H7 (cell line): Measurements from ENCODE around the gene WWOX. TPM values are rescaled to one million over a fixed set of nuclear protein-coding genes. Genes with fewer than 3 reads are reported as not detected.
"Not testable (repeated sequence)": the region's sequence is repeated elsewhere in the genome, so short reads cannot be mapped to it uniquely, and the experiment has no call there.

Experiments used
- DNase-seq: peaks from one replicate; pipeline ENCODE4 v3.0.0; 2012
- H3K27me3 ChIP-seq: 2 replicates; pipeline ENCODE4 v1.6.0; 2011; ENCODE audit warnings: mild to moderate bottlenecking, low read length; ENCODE audit not compliant: control insufficient read depth, insufficient read depth
- H3K36me3 ChIP-seq: replicated peaks from 2 replicates; pipeline ENCODE4 v1.5.1; 2011; ENCODE audit warnings: low read length; ENCODE audit not compliant: control insufficient read depth, insufficient read depth
- H3K4me3 ChIP-seq: 2 replicates; pipeline ENCODE4 v1.5.1; 2011; ENCODE audit warnings: low read depth, mild to moderate bottlenecking, control low read depth, low read length, moderate library complexity; ENCODE audit not compliant: insufficient read depth
- total RNA-seq: library from RNA; depleted of rRNA; stranded (reverse); fragments of >200 nt; shearing (Covaris generic); gene quantifications from 2 replicates; pipeline ENCODE4 v1.2.3, GENCODE V29; 2014

WWOX gene
- total RNA-seq, 1 experiment from 2014 or later, result 29.2 TPM

DNA sequence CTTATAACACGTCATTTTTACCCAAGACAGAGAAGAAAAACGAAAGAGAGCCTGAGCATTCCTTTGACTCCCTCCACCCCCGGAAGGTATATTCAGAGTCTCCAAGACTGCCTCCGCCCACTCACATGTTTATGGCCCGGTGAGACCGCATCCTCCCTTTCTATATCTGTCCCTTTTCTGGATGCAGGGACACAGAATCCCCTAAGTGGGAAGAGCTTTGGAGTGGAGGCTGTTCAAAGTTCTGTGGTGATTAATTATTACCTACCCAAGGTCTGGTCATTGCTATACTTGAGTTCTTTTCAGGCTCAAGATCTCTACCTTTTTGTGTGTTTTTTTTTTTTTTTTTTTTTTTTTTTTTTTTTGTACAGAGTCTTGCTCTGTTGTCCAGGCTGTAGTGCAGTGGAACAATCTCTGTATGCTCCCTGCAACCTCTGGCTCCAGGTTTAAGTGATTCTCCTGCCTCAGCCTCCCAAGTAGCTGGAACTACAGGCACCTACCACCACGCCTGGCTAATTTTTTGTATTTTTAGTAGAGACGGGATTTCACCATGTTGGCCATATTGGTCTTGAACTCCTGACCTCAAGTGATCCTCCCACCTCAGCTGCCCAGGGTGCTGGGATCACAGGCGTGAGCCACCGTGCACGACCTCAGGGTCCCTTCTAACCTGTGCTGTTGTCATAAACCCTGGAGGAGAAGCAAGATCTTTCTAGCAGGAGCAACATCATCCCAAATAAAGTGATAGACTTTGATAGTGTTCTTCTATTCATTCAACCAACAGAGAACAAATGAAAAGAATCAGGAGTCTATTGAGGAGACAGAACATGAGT, 407.1 kb downstream of the WWOX start:
- DNase-seq, result no peak
- Histone ChIP-seq H3K4me3 (no peak overlapping the region), H3K27me3 (no peaks in the 10 kb centered on the region), H3K36me3 (no peaks in the 10 kb centered on the region)

DNA sequence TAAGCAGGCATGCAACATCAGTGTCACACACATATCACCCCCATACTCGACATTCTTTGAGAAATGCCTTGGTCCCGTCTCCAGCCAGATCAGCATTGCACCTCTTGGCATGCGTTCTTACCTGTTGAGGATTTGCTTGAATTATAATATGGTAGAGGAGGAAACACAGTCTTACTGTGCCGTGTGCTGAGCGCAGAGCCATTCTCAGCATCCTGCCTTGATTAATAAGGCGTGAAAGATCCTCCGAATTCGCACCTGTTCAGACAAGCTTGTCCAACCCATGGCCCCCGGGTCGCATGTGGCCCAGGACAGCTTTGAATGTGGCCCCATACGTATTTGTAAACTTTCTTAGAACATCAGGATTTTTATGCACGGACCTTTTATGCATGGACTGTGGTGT, 408.1 kb downstream of the WWOX start:
- no peak overlapping the region for H3K4me3 ChIP-seq
- H3K36me3 ChIP-seq, result no peaks in the 10 kb centered on the region
- DNase-seq, result no peak
- no peaks in the 10 kb centered on the region for H3K27me3 ChIP-seq

DNA sequence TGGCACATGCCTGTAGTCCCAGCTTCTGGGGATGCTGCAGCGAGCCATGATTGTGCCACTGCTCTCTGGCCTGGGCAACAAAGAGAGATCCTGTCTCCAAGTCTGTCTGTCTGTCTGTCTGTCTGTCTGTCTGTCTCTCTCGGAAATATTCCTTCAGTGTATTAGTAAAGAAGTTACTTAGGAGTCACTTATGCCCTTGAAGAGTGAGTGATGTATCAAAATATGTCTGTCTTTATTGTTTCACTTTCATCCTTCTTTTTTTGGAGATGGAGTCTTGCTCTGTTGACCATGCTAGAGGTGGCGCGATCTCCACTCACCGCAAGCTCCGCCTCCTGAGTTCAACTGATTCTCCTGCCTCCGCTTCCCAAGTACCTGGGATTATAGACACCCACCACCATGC, 410.5 kb downstream of the WWOX start:
- no peaks in the 10 kb centered on the region for H3K36me3 ChIP-seq
- no peak for DNase-seq
- H3K27me3 ChIP-seq, result no peaks in the 10 kb centered on the region
- H3K4me3 ChIP-seq, result no peak overlapping the region

DNA sequence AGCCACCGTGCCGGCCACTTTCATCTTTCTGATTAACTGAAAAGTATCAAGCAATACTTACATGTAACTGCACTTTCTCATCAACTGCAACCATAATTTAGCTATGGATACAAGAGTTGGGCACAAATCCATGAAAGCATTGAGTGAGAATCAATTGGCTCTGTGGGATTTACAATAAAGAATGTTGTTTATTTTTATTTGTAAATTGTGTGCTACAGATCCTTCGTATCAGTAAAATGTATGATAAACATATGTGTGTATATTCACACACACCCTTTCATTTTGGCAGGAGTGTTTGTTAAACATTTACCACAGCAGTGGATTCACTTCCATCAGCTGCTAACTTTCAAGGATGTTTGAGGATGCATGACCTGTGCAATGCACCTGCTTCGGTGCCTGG, 411.0 kb downstream of the WWOX start:
- DNase-seq, result no peak
- no peaks in the 10 kb centered on the region for H3K36me3 ChIP-seq
- H3K4me3 ChIP-seq, result no peak overlapping the region
- H3K27me3 ChIP-seq, result no peaks in the 10 kb centered on the region

DNA sequence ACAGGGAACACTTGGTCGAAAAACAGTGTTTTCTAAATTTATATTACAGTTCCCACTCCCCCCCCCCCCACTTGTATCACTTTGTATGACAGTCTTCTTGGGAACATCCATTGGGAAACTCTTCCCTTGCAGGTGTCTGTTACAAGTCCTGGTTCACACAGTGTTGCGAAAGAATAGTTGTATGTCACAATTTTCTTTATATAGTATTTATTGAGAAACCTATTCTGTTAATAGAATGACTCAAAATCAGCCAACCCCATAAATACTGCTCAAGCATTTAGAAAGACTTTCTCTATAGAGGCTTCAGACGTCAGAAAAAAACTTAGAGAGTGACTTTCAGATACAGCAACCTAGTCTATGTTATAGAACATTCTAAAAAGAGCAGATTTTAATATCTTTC, 414.4 kb downstream of the WWOX start:
- Histone ChIP-seq H3K27me3 (no peaks in the 10 kb centered on the region), H3K36me3 (no peaks in the 10 kb centered on the region), H3K4me3 (no peak overlapping the region)
- no peak for DNase-seq

DNA sequence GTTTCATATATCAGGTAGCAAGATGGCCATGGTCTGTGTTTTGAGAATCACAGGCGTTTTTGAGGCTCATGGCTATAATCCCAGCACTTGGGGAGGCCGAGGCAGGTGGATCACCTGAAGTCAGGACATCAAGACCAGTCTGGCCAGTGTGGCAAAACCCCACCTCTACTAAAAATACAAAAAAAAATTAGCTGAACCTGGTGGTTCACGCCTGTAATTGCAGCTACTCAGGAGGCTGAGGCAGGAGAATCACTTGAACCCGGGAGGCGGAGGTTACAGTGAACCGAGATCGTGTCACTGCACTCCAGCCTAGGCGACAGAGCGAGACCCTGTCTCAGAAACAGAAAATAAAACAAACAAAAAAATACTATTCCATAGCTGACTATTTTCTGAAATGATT, 415.4 kb downstream of the WWOX start:
- H3K36me3 ChIP-seq, H3K27me3 ChIP-seq, DNase-seq, H3K4me3 ChIP-seq: not testable (repeated sequence)

DNA sequence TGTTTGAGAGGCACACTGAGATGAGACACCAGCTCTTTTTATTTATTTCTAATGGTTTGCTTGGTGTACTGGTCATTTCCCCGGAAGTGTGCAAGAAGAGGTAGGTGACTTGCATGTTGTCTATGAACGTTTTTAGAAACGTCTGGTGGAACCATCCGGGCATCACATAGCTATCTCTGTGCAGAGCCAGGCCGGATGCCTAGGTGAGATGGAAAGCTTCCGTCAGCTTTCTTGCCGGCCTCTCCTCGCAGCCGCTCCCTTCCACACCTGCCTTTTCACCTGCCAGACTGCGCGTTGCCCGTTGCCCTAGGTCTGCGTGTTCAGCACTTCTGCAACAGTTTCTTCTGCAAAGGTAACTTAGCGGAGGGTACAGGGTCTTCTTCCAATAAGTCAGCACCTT, 416.0 kb downstream of the WWOX start:
- H3K27me3 ChIP-seq, result no peaks in the 10 kb centered on the region
- DNase-seq, result no peak
- no peak overlapping the region for H3K4me3 ChIP-seq
- H3K36me3 ChIP-seq, result no peaks in the 10 kb centered on the region

DNA sequence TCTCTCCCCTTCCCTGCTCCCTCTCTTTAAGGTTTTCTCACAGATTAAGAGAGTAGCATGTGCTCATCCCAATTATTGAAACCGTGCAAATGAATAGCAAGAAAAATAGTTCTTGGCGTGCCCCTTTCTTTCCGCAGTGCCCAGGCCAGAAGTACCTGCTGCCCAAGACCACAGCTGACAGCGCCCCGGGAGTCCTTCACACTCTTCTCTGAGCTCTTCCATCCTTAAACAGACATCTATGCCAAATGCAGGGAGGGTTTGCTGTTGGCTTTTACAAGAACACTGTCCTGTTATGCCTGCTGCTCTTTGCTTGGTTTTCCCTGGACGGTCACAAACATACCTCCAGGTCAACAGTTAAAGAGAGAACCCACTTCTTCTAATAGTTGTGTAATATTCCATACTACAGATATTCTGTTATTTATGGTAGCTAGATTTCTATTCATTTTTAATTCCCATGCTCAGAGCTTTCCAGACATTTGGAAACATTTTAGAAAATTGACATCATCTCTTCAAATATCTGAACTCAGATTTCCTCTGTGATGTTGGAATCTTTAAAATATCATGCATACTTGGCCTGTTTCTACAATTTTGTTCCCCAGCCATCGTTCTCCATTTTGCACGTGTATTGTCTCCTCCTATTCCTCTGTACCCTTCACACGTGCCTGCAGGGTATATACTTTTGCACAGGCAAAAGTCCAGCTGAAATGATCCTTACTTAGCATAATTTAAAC, 416.7 kb downstream of the WWOX start:
- no peak for DNase-seq
- H3K27me3 ChIP-seq, result no peaks in the 10 kb centered on the region
- no peaks in the 10 kb centered on the region for H3K36me3 ChIP-seq
- no peak overlapping the region for H3K4me3 ChIP-seq

DNA sequence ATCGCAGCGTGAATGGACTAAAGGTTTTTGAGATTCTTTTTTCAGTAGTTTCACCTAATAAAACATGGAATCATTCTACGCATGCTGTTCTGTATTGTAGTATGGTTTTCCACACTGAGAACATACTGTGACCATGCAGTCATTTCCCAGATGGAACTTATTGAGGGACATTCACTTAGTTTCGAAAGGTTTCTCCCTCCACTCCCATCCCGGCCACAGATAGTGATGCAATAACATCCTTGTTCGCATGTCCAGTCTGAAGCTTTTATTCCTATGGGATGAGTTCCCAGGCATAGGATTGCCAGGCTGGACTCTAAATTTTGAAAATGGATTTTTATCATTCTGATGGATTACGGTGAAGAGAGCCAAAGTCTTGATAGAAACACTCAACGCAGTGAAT, 420.4 kb downstream of the WWOX start:
- Histone ChIP-seq H3K4me3 (no peak overlapping the region), H3K27me3 (no peaks in the 10 kb centered on the region), H3K36me3 (no peaks in the 10 kb centered on the region)
- DNase-seq, result no peak

DNA sequence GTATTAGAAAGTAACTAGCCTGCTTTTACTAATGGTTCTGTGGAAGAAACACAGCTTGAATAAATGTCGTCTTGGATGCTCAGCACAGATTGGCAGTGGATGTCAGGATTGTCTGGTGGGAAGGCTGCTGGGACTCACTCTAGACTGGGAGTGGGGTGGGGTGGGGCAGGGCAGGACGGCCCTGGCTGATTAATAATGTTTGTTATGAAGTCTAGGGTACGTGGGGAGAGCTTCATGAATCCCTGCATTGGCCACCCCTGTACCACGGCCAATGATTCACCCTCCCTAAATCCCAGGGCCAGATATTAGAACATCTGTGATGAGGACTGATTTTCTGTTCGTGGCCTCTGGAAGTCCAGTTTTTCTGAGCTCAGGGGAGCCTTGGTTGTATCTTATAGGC, 421.0 kb downstream of the WWOX start:
- no peaks in the 10 kb centered on the region for H3K36me3 ChIP-seq
- no peak for DNase-seq
- no peak overlapping the region for H3K4me3 ChIP-seq
- no peaks in the 10 kb centered on the region for H3K27me3 ChIP-seq

DNA sequence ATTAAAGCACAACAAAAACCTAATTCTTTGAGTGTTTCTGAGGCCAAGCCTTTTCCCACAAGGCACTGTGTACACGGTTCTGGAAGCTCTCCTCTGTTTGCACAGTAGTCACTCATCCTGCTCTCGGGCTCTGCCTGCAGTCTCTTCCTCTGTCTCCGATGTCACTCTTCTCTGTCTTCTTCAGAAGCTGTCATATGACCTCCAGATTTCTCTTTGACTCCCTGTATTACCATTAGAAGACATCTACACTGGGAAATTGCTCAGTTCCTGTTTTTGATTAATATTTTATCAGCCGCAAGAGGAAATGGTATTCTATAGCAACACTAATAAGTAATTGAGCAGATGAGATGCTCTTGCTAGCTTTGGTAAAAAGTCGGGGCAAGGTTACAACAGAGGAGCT, 422.9 kb downstream of the WWOX start:
- Histone ChIP-seq H3K27me3 (no peaks in the 10 kb centered on the region), H3K4me3 (no peak overlapping the region), H3K36me3 (no peaks in the 10 kb centered on the region)
- no peak for DNase-seq

DNA sequence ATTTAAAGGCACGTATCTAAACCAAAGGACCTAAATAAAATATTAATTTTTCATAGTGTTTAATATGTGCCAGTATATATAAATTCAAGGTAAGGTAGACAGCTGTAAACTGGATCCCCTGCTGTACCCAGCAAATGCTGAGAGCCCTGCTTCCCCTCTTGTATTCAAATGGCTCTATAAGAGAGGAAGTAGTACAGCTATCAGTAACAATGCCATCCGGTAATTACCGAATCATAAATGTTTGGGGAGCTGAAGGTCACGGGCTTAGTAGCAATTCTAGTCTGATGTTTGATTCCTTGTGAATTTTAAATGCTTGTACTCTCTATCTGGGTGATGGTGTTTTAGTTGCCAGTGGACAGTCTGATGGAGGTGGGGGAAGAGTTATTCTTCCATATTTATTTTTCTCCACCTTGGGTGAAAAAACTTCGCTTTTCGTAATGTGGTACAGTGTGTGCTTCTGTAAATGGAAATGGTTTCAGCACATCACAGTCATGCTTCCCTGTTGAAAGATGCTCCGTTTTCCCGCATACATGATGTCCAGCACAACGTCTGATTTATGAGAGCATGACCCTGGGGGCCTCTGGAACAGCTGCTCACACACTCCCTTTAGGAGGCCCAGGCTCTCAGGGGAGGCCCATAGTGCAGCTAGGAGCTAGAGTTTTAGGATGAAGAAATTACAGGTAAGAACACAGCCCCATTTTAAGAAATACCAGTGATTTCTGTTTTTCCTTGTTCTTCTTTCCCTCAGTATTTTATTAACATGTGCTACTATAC, 423.9 kb downstream of the WWOX start:
- H3K4me3 ChIP-seq, result no peak overlapping the region
- H3K27me3 ChIP-seq, result no peaks in the 10 kb centered on the region
- no peaks in the 10 kb centered on the region for H3K36me3 ChIP-seq
- DNase-seq, result no peak

DNA sequence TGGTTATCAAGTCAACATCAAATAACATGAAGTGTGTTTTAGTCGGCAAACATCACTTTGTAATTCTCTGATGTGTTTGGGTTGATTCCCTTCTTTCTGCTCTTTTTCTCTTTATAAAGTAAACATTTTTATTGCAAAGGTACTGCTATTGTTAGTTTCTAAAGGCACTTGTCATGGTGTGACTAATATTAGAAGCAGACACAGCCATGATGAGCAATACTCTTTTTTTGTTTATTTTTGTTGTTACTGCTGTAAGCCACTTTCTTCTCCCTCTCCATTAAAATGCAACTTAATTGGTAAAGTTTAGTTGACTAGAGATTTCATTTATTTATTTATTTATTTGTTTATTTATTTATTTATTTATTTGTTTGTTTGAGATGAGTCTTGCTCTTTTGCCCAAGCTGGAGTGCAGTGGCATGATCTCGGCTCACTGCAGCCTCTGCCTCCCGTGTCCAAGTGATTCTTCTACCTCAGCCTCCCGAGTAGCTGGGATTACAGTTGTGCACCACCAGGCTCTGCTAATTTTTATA, 424.7 kb downstream of the WWOX start:
- DNase-seq, result no peak

DNA sequence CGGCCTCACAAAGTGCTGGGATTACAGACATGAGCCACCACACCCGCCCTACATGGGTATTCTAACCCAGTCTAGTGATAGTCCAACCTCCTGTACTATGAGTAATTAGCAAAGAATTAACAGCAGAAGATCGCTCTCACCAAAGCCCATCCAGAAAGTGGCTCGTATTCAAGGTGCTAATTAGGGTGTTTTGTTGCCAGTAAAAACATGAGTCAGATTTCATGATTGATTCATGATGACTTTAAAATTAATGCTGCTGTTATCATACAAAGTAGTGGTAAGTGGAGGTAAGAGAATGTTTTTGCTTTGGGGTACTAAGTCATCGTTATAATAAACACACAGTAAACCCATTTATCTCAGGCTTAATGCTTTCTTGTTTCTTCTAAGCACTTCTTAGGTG, 428.8 kb downstream of the WWOX start:
- H3K4me3 ChIP-seq, result no peak overlapping the region
- no peaks in the 10 kb centered on the region for H3K36me3 ChIP-seq
- DNase-seq, result no peak
- H3K27me3 ChIP-seq, result no peaks in the 10 kb centered on the region

More for the DNA sequence above, 424.7 kb downstream of the WWOX start:
- no peak overlapping the region for H3K4me3 ChIP-seq
- no peaks in the 10 kb centered on the region for H3K27me3 ChIP-seq
- no peaks in the 10 kb centered on the region for H3K36me3 ChIP-seq
